Measurements from ENCODE around the gene TSHZ1.

The TSHZ1 gene

GRCh38 chr18:75269696-75270095 lies 59.1 kb downstream of the TSHZ1 start:
- DNase-seq (ENCODE audit: low read depth in 2 of 2, low spot score in 1 of 2) = no peak

DNA sequence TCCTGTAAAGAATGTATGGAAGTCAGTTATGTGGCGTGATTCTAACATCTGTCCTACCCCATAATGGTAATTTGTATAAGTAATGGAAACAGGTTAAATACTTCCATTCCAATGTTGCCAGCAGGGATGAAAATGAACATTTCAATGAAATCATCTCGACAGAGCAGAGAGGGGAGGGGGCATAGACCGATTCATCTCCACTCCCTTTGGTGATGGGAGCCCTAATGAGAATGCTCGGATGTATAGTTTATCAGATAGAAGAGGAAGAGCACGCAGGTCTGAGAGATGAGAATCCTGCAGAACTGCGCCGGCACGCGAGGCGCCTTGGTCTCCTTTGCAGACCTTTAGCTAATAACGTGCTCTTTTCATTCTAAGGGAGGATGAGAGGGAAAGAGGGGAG lies 61.4 kb downstream of the TSHZ1 start:
- no peak for DNase-seq (ENCODE audit: low read depth in 2 of 2, low spot score in 1 of 2)

GRCh38 chr18:75273817-75274216 lies 63.2 kb downstream of the TSHZ1 start:
- DNase-seq (ENCODE audit: low read depth in 2 of 2, low spot score in 1 of 2) = no peak

DNA sequence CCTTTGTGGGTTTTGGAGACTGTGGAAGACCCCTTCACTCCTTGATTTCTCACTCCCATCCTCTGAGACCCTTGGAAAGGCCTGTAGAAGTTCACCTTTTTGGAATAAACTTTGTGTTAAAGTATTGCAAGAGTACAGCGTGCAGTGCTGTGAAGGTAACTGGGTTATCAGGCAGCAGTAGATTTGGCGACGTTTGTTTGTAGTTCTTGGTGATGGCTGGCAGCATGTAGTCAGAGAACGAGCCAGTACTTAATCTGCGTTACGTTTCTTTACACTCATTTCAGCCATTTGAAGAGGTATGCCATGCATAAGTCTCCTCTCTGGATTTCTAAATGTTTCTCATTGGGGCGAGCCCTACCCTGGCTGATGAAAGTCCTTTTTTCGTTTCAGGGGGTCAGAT lies 64.6 kb downstream of the TSHZ1 start:
- DNase-seq (ENCODE audit: low read depth in 2 of 2, low spot score in 1 of 2) = no peak

DNA sequence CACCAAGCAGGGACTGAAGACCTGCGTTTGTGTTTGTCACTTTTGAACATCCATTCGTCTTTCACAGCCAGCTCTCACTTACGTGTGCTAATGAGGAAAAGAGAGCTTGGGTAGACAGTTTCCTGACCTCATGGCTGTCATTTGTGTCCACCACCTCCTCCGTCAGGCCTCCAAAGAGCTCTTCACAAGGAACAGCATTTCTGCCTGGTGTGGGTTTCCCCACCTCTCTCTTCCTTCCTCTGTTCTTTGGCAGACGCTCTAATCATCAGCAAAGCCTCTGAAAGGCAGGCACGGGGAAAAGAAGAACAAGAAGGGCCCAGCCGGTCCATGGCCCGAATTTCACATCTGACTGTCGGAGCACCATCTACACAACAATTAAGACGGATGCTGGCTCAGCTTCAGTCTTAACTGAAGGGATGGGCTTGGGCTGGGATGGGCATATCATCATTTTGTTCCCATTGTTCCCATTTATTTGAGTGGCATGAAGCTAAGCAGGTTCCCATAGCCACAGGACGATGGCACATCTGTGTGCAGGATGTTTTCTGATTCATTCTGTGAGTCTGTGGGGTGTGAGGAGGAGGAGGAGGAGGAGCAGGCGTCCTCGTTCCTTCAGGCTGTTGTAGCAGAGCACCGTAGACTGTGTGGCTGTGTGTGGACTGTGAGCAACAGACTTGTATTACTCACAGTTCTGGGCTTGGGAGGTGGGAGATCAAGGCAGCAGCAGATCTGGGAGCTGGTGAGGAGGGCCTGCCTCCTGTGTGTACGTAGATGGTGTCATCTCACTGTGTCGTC lies 66.4 kb downstream of the TSHZ1 start:
- no peak for DNase-seq (ENCODE audit: low read depth in 2 of 2, low spot score in 1 of 2)

DNA sequence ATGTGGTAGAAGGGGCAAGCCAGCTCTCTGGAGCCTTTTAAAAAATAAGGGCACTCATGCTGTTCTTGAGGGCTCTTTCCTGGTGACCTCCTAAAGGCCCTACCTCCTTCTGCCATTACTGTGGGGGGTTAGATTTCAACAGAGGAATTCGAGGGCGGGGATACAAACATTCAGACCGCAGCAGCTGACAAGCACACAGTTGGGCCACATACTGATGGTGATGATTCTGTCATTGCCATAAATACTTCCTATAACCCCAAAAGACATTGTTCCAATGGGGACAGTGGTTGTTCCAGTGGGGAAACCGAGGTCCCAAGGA lies 67.0 kb downstream of the TSHZ1 start:
- DNase-seq (ENCODE audit: low read depth in 2 of 2, low spot score in 1 of 2) = no peak

DNA sequence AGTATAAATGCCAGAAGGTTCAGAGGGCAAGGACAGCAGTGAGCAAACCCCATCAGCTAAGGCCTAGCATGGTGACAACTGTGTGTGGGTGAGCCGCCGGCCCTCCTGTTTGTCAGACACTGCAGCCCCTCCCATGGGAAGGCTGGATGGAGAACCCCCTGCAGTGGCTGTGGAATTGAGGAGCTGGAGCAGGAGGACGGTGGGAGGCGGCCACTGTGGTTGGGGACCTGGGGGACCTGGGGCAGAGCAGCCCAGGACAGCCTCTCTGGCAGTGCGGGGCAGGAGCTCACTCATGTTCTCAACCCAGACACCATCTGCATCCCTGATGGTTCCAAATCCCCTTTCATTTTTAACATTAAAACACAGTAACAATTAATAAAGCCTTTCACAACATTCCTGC lies 68.8 kb downstream of the TSHZ1 start:
- DNase-seq (ENCODE audit: low read depth in 2 of 2, low spot score in 1 of 2) = no peak

GRCh38 chr18:75280427-75281280 lies 70.1 kb downstream of the TSHZ1 start:
- DNase-seq (ENCODE audit: low read depth in 2 of 2, low spot score in 1 of 2) = no peak

GRCh38 chr18:75282746-75283145 lies 72.1 kb downstream of the TSHZ1 start:
- DNase-seq (ENCODE audit: low read depth in 2 of 2, low spot score in 1 of 2) = no peak

- DNase-seq (ENCODE audit: low read depth in 2 of 2, low spot score in 1 of 2) = no peak
These were observed 73.1 kb downstream of the TSHZ1 start for GRCh38 chr18:75283731-75284130.

DNA sequence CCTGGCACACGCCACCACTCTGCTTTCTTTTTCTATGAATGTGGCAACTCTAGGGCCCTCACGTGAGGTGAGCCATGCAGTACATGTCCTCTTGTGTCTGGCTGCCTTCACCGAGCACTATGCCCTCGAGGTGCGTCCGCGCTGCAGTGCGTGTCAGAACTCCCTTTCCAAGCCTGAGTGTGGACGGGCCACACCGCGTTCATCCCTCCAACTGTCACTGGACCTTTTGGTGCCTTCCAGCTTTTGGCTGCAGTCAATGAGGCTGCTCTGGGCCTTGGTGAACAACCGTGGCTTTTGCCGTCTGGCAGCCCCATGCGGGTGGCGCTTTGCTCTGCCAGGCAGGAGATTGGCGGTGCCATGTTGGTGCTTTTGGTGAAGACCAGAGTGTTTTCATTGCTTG lies 74.0 kb downstream of the TSHZ1 start:
- no peak for DNase-seq (ENCODE audit: low read depth in 2 of 2, low spot score in 1 of 2)

GRCh38 chr18:75285876-75286275 lies 75.3 kb downstream of the TSHZ1 start:
- no peak for DNase-seq (ENCODE audit: low read depth in 2 of 2, low spot score in 1 of 2)

- no peak for DNase-seq (ENCODE audit: low read depth in 2 of 2, low spot score in 1 of 2)
These were observed 76.4 kb downstream of the TSHZ1 start for GRCh38 chr18:75287006-75287405.

- no peak for DNase-seq (ENCODE audit: low read depth in 2 of 2, low spot score in 1 of 2)
These were observed 77.1 kb downstream of the TSHZ1 start for GRCh38 chr18:75287700-75288099.

DNA sequence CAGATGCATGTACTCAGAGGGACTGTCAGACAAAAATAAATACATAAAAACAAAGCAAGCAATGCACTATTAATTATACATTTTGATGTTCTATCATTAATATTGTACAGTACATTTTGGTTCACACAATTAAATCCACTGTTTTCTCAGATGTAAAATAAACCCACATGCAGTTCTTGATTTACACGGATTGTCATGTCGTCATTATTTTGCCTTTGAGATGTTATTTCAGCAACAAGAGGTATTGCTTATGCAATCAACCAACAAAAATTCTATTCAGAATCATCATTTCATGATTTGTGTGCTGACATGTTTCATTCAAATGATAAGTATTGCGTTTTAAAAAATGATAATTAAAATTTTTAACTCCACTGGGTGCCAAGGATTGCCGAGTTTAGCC lies 79.2 kb downstream of the TSHZ1 start:
- DNase-seq (ENCODE audit: low read depth in 2 of 2, low spot score in 1 of 2) = no peak

- DNase-seq (ENCODE audit: low read depth in 2 of 2, low spot score in 1 of 2) = no peak
These were observed 80.3 kb downstream of the TSHZ1 start for GRCh38 chr18:75290737-75291358.

- no peak for DNase-seq (ENCODE audit: low read depth in 2 of 2, low spot score in 1 of 2)
These were observed 80.9 kb downstream of the TSHZ1 start for GRCh38 chr18:75291460-75291859.

- DNase-seq (ENCODE audit: low read depth in 2 of 2, low spot score in 1 of 2) = no peak
These were observed 83.0 kb downstream of the TSHZ1 start for GRCh38 chr18:75293591-75293990.

DNA sequence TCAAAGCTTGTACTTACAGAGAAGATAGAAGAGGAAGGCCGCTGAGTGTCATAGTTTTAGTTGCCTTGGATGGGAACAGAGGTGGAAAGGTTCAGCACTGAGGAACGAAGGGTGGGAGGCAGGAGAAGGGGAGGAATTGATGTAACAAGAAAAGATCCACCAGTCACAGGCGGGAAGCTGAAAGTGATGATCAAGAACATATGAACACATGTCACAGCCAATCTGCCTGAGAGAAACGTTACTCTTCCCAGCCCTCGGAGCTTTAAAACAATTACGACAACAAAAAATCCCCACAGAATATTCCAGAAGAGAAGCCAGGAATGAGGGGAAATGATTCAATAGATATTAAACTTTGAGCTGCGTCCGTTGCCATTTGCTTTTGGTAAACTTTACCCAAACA lies 87.1 kb downstream of the TSHZ1 start:
- no peak for DNase-seq (ENCODE audit: low read depth in 2 of 2, low spot score in 1 of 2)

DNA sequence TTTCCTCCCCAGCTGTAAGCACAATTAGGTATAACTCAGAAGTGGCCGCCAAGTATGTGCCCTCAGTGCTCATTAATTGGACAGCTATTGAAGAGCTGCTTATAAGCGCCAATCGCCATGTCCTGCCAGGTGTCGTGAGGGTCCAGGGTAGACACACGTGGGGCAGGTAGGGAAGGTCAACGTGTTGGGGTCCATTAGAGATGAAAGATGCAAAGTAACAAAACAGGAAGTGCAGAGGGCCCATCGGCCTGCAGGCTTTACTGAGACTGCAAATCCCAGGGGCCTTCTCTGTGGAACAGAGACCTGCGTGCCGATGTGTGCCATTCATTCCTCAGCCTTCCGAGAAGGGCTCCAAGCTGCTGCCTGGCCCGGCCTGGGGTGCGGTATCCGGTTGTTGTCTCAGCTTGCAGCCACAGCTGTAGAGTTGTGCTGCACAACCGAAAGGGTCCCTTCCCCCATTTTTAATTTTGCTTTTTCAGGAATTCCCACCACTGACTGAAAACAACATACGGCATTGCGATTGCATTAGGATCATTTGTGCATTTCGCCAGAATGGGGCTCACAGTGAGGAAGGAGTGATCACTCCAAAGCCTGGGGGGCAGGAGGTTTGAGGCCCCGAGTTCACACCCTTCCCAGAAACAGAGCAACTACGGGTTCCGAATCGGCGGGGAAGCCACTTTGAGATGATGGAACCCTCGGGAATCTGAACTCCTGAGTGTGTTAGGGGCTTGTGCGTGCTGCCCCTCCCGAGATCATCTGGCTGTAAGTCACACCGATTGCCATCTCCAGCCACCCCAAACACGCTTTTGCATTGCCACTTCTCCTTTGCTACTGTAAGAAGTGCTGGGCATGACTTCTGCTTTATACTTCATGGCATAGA lies 94.3 kb downstream of the TSHZ1 start:
- DNase-seq (ENCODE audit: low read depth in 2 of 2, low spot score in 1 of 2) = no peak

GRCh38 chr18:75305984-75306383 lies 95.4 kb downstream of the TSHZ1 start:
- no peak for DNase-seq (ENCODE audit: low read depth in 2 of 2, low spot score in 1 of 2)
